GM19397 (cell line): ENCODE results near the gene MYBBP1A.

ENCODE experiments used
- ATAC-seq: cut with Tn5 transposase; IDR thresholded peaks from one replicate; pipeline ENCODE4 v1.9.1; 2021; ENCODE audit warnings: mild to moderate bottlenecking, moderate library complexity; ENCODE audit not compliant: unreplicated experiment

The MYBBP1A gene

DNA sequence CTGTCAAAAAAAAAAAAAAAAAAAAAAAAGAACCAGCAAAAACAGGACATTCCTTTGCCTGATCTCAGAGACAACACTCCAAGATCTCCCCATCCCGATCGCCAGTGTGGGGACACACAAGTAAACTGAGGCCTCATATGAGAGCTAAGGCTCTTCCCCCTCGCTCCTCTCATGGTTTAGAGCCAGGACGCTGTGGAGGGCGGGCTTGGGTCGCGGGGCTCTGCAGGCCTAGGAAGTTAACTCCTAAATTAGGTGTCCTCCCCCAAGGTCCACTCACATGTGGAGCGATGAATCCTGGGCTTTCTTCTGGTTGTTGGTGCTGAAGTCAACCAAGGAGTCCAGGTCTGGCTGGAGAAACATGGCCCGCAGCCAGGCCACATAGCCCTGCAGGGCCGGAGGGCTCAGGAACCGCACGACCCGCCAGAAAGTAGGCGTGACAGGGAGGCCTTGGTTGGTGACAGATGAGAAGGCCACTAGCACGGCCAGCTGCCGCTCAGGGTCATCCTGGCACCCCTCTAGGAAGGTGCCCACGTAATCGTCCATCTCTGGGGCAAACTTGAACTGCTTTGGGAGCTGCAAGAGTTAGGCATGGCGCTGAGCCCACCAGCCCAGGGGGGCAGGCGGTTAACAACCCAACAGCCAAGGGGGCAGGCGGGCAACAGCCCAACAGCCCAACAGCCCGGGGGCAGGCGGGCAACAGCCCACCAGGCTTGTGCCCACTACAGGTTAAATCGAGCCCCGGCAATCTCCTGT lies 5.2 kb downstream of the MYBBP1A start:
- no peak for ATAC-seq

DNA sequence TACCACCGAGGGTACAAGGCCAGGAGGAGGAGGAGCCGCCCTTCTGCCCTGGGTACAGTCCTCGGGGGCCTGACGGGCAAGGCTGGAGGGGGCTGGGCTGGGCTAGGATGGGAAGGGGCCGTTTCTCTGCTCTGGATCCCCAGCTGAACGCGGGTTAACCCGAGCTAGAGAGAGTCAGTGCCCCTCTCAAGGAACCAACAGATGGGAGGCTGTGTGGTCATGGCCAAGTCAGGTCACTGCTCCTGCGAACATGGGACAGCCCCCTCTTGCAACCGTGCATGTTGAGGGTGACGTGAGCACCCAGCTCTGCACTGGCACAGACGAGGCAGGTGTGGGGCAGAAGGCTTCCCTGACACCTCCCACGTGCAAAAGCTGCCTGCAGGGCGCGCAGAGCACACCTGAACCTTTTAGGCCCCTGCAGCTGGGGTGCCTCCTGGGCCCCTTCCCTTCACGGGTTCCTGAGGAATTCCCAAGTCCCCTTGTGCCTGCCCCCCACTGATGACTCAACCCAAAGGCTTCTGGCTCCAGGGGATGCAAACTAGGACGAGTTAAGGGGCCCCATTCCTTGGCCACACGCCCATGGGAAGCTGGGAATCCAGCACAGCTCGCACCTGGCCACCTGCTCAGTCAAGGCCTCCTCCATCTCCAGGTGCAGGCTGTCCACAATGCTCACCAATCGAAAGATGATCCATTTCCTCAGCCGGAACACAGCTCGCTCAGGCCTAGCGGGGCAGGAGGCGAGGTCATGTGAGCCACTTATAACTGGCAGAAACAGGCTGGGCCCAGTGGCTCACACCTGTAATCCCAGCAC lies 6.3 kb downstream of the MYBBP1A start:
- no peak for ATAC-seq

DNA sequence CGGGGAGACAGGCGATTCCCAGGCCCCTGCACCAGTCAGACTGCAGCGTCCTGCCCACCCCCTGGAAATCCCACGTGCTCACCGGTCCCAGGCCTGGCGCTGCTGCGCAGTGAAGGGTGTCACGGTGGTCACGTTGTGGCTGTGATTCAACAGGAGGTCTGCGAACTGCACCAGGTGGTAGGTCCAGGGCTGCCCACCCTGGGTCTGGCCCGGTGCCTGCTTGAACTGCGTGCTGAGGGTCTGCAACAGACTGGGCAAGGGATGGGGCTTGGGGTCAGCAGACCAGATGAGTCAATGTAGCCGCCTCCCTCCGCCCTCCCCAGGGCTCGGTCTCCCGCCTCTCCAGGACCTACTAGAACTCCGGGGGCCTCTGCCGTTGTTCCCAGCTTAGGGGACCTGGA lies 7.1 kb downstream of the MYBBP1A start:
- ATAC-seq: no peak

DNA sequence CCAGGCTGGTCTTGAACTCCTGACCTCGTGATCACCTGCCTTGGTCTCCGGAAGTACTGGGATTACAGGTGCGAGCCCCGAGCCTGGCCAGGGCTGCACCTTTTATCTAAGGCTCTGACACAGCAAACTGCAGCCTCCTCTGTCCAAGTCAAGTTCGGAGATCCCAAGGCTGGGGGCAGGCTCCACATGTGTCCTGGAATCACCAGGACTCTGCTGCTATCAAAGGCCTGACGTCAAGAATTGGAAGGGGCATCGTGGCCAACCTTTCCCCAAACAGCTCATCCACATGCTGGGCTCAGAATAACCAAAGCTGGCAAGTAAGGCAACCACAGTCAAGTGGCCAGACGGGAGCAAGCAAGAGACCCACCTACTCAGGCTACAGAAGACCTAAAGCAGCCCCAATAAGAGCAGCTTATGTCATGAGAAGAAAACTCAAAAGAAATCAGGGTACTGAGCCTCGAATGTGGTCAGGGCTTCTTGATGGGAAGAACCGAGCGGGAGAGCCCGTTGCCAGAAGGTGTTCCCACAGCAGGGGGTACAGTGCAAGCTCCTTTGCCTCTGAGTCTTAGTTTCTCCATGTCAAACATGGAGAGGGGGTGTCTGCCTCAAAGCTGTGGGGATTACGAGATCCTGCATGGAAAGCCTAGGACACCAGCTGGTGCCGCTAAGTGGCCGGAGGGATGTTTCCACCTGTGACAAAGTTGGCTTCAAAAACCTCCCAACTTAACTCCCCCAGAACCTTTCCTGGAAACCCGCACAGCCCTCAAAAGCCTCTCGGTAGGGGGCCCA lies 7.9 kb downstream of the MYBBP1A start:
- ATAC-seq: no peak

DNA sequence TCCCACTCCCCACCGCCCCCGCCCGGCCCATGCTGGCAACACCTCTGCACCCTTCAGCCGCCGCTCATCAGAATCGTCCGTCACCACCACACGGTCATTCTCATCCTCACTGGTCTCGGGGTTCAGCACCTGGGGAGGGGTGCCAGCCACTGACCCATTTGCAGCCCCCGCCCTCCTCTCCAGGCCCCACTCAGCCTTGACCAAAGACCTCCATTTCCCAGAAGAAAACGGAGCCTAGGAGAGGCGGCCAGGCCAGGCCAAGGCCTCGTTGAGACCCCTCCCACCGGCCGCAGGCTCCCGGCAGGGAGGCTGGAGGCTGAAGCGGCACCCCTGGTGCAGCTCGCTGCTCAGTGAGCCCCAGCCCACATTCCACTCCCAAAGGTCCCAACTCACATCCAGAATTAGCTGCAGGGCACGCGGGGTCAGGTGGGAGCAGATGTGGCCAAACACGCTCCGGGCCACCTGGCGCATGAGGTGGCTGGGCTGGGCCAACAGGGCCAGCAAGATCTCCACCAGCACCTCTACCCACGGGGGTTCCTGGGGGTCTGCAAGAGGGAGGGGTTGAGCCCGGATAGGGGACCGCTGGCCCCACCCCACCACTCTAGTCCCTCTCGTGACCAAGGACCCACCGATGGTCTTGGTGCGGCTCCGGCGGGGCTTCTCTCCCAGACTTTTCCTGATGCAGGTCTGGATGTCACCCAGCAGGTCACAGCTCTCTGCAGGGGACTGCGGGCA lies 9.8 kb downstream of the MYBBP1A start:
- ATAC-seq: no peak

DNA sequence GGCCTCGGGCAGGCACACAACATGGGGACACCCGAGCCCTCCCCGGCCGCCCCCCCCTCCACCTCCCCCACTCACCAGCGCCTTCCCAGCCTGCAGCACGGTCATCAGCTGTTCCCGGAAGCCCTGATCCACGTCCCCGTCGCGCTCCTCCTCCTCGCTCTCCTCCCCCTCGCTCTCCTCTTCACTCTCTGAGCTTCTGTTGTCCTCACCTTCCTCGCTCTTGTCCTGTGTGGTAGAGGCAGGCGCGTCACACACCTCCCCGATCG lies 10.3 kb downstream of the MYBBP1A start:
- no peak for ATAC-seq

DNA sequence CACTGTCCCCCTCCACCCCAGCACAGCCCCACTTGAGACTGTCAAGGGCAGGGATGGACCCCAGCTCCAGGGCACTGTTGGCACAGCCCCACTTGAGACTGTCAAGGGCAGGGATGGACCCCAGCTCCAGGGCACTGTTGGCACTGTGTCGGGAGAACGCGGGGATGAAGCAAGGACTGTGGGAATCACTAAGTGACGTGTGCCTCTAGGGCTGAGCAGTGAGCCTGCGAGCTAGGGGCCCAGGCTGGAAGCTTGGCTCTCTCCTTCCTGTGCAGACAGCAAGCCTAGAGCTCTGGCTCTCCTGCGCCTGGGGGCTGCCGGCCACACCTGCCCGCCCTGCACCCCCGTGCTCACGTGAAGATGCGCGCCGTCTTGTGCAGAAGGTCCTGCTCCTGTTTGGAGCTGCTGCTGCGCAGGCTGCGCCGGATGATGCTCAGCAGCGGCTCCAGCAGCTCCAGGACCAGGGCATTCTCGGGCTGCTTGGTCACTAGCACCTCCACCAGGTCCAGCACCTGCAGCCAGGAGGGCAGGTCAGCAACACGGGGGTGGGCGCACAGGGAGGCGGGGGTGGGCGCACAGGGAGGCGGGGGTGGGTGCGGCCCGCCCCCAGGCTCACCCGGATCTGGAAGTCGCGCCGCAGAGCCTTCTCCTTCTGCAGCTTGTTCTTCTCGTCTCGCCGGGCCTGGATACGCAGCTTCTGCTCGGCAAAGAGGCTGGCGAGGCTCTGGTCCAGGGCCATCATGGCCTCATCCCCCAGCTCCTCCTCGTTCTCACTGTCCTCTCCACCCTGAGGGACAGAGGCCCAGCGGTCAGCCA lies 10.8 kb downstream of the MYBBP1A start:
- ATAC-seq: no peak

DNA sequence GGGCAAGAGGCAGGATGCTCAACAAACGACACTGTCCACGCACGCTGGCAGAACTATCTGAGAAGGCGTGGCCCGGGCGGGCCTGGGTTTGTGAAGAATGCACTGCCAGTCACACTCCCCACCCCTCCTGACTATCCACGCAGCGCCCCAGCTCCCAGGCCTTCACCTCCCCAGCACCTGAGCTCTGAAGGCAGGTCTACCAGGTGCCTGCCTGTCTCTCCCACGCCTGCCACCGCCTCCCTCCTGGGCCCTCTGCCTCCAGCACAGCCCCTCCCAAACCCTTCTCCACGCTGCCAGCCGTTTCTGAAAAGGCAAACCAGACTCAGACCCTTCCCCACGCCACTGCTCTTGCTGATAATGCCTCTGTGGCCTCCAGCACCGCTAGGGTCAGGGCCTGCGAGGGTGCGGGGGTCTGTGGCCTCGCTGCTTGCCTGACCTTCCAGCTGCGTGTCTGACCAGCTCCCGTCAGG lies 11.6 kb downstream of the MYBBP1A start:
- ATAC-seq: no peak

DNA sequence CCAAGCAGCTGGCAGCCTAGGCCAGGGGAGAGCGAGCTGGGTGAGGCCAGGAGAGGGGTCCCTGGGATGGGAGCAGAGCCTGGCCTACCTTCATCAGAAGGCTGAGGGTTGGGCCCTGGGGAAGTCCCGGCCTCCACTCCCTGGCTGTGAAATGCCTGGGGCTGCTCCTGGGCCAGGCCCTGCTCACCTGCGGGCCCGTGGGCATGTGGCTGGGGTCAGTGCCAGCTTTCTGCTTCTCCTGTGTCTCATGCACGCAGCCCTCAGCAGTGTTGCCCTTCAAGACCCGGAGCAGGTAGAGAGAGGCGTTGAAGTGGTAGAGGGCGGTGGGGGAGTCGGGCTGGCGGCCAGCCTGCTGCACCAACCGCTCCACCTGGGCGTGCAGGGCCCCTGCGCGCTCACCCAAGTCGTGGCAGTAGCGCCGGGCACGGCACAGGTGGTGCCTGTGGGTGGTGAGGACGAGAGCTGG lies 12.4 kb downstream of the MYBBP1A start:
- ATAC-seq: no peak

DNA sequence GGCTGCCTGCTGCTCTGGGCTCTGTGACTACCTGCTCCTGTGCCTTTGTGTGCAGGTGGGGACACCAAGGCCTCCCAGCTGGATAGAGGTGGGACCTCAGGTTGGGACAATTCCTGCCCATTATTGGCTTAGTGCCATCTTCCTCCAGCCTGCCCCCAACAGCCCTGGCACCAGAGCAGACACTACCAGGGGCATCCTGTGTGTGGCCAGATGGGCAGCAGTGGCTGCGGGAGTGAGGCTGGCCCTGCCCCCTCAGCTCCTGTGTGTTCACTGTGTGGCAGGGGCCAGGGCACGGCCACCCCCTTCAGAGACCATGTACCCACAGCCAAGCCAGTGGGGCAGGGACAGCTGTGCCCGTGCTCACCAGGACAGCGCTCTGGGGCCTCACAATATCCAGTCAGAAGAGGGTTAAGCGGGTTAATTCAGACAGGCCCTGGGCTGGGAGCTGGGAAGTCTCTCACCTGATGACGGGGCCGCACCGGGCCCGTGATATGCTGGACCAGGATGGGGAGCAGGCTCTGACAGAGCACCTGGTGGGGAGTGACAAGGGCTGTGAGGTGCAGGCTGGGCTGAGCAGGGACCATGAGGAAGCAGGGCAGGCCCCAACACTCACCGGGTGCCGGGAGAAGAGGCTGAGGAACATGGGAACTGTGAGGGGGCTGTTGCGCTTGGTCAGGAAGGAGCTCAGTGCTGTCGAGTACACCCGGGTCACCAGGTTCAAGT lies 13.0 kb downstream of the MYBBP1A start:
- ATAC-seq: no peak

DNA sequence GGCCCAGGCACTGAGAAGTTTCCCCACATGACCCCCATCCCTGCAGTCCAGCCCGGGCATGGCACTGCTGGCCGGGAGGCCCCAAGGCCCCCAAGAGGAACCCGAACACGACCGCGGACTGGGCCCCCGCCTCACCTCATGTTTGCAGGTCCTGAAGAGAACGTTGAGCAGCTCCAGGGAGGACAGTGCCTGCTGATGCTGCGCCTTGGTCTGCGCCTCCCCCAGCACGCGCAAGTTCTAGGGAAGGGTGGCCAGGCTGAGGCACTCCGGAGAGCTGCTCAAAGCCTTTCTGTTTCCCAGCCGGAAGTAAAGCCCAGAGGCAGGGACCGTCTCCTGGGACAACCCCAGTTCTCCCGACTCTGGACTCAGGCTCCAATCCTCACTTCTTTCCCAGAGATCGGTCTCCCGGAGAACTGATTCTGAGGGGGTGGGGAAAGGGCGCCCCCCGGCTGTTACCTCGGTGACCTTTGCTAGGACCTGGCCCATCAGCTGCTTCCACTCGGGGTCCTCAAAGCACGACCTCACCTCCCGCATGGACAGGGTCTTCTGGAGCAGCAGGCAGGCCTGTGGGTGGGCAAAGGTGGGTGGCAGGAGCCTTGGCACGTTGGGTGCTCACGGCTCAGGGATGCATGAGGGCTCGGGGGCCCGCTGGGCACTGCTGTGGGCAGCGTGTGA lies 13.7 kb downstream of the MYBBP1A start:
- no peak for ATAC-seq

DNA sequence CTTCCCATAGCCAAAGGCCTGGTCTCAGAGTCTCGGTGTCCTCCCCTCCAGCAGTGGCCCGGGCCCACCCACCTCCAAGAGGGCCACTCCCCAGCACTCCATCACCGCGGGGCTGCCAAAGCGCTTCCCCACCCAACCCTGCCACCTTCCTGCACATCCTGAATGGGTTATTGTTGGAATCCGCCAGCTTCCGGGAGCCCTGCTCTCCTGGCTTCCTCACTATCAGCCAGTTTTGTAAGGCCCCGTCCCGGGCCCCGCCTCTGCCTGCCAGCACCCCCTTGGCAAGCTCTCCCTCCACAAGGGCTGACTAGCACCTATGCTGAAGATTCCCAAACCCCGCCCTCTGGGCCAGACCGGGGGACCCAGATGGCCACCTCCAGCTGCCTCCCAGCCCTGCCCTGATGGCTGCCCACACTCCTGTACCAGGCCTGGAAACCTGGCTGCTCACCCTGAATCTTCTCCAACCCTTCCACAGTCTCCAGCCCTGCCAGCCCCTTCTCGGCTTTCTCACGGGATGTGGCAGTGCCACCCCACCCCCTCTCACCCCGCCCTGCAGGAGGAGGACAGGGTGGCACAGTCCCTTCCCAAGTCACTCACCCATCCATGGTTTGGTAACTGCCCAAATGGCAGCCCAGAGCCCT lies 14.4 kb downstream of the MYBBP1A start:
- ATAC-seq: no peak

DNA sequence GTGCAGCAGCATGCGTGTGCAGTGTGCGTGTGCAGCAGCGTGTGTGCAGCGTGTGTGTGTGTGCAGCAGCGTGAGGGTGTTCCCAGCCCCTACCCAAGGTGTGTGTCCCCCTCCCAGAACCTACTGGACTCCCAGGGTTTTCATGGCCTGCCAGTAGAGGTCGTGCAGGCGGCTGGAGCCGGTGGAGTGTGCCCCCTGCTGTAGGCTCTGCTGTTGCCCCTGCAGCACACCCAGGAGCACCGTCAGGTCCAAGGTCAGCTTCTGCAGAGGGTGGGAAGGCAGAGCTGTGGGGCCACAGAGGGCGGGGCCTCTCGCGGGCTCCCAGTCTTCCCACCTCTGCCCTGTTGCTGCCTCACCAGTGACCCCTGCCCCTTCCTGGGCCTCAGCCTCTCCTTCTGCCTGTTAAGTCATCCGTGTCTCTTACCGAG lies 14.9 kb downstream of the MYBBP1A start:
- ATAC-seq: no peak

DNA sequence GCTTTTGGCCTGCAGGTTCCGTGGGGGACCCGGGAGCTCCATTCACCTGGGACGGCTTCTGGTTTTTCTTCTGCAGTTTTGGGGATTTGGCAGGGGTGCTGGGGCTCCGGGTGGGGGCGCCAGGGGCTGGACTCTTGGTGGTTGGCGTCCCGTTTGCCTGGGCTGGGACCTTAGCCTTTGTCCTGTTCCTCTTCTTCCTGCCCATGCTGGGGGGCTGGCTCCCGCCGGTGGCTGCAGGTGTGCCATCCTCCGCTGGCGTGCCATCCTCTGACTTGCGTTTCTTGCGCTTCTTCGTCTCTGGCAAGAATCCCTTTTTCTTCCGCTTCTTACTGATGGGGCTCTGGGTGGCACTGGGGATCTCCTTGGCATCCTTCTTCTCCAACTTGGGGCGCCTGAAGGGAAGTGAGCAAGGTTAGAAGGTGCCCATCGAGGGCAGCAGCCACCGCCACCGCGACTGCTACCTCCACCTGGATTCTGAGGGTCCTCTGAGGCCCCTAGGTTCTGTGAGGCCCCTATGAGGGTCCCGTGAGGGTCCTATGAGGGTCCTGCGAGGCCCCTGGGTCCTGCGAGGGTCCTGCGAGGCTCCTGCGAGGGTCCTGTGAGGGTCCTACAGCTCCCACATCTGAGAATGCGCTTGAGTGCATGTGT lies 15.5 kb downstream of the MYBBP1A start:
- ATAC-seq: no peak

DNA sequence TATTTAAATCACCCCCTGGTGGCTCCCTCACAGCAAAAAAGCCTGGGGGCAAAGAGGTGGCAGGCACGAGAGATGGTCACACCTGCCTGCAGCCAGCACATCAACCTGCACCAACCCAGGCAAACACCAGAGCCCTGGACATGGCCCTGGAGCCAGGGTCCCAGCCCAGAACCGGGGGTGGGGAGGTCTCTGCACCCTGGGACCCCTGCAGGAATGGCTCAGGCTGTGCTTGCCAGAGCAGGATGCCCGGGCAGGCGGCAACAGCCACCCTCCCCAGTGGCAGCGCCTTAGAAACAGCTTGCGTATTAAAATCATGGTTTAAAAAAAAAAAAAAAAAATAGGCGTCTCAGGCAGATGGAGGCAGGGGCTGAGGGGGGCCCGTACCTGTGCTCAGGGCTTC lies 16.2 kb downstream of the MYBBP1A start:
- no peak for ATAC-seq

DNA sequence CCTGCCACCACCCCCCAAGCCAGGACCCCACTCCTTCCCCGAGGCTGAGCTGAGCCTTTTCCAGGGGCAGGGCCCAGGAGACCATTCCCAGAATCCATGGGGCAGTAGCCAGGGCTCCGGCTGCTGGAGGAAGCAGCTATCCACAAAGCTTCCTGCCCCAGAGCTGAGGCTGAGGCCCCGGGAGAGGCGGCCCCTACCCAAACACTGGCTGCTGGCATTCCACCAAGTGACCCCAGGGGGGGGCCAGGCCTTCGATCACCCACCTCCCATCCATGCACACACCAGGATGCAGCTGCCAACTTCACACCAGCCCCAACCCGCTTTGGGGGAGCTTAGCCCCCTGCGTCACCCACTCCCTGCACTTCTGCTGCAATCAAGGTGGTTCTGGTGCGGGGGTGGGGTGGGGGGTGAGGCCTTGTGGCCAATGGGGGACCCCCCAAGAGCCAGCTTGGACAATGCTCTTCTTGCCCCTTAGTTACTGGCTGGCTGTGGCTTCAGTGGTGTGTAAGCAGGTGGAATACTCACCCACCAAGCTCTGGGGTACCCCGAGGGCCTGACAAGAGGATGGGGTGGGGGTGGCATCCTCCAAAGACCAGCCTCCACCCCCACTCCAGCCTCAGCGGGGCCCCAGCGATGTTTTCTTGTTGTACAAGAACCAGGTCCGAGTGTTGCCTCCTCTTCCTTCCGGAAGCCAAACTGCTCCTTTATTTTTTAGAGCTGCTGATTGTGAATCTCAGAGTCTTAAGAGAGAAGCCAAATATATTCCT lies 16.8 kb downstream of the MYBBP1A start:
- no peak for ATAC-seq
